Spinal cord (tissue), 10 donors: Measurements from ENCODE around the gene COG4. TPM values are rescaled to one million over a fixed set of nuclear protein-coding genes. Genes with fewer than 3 reads are reported as not detected.

Source experiments
- DNase-seq, 6 donors: peaks; one replicate each; pipeline versions ENCODE4 v3.0.0 to v3.0.0-alpha.2; 2013 to 2015; ENCODE audit warnings: low spot score in 6 of 6, low read depth in 4 of 6
- H3K27ac ChIP-seq: one replicate; pipeline ENCODE4 v1.5.1; 2013; ENCODE audit warnings: low read depth, low read length, control low read depth
- H3K27me3 ChIP-seq: one replicate; pipeline ENCODE4 v1.6.1; 2013; ENCODE audit warnings: low read length; ENCODE audit not compliant: control insufficient read depth, insufficient read depth
- H3K36me3 ChIP-seq: one replicate; pipeline ENCODE4 v1.6.1; 2013; ENCODE audit warnings: low read length; ENCODE audit not compliant: control insufficient read depth, insufficient read depth
- H3K4me1 ChIP-seq: one replicate; pipeline ENCODE4 v1.6.1; 2013; ENCODE audit warnings: low read length; ENCODE audit not compliant: control insufficient read depth, insufficient read depth
- H3K4me3 ChIP-seq: one replicate; pipeline ENCODE4 v1.5.1; 2013; ENCODE audit warnings: low read depth, low read length, control low read depth
- H3K9me3 ChIP-seq: one replicate; pipeline ENCODE4 v1.6.1; 2013; ENCODE audit warnings: low read length; ENCODE audit not compliant: control insufficient read depth, insufficient read depth
- whole genome bisulfite sequencing: methylation state at CpG from one replicate; pipeline ENCODE4 v1.1.5; 2013; ENCODE audit warnings: missing lambda C conversion rate; ENCODE audit not compliant: insufficient coverage; 5-methylcytosine and 5-hydroxymethylcytosine counted together
- polyA plus RNA-seq, 2 donors: library from polyadenylated mRNA; unstranded; fragments of 120-200 nt; gene quantifications; one replicate each; pipeline ENCODE4 v1.2.1, GENCODE V29; 2013; ENCODE audit not compliant: insufficient read length in 2 of 2
- total RNA-seq, 2 donors: library from RNA; depleted of rRNA in 1 of 2; stranded (reverse); fragments of 120-200 nt in 1 of 2; fragments of >200 nt in 1 of 2; gene quantifications; one replicate each; pipeline versions ENCODE4 v1.2.3 to v1.2.4, GENCODE V29; 2013 to 2014
- donor health status: healthy.

Gene COG4
- total and polyA plus RNA-seq, 4 donors, result 34.6 to 76.1 (median 69.3) TPM

DNA sequence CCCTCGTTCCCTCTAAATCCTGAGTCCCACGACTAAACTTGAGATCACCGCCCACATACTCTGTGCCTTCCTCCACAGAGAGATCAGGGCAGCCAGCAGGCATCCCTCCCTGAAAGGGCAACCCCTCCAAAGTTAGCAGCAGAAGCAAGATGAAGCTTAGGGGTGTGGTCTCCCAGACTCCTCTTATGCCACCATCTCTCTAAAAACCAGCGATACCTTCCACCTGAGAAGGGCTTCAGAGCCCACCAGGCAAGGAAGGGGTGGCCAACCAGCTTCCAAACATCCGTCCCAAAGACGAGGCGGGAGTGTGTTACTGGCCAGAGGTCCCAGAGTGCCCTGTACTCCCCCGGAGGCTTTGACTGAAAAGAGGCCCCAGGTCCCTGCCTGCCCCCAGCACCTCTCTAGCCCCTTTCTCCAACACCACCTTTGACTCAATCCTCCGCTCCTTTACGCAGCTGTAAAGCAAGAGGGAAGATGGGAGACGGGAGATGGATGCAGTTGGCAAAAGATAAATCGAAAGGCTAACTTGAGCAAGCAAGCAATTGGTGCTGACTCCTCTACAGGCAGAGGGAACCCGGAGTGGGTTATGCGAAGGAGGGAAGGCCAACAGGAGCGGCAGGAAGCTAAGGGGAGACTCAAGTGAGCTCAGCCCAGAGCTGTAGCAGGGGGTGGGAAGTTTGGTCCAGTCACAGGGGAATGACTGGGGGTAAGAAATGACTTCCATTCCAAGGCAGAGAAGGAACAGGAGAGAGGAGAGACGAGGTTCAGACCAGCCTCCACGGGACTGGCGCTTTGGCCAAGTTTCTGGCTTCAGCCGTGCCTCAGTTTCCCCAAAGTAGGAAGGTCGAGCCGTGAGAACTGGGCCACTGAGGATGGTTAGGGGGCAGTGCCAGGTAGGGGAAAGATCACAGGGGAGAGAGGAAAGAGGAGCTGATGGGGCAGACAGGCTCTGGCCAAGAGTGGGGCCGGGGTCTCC, 85.5 kb downstream of the COG4 start:
- 4% methylated on average over 19 of the region's 22 CpGs for WGBS

DNA sequence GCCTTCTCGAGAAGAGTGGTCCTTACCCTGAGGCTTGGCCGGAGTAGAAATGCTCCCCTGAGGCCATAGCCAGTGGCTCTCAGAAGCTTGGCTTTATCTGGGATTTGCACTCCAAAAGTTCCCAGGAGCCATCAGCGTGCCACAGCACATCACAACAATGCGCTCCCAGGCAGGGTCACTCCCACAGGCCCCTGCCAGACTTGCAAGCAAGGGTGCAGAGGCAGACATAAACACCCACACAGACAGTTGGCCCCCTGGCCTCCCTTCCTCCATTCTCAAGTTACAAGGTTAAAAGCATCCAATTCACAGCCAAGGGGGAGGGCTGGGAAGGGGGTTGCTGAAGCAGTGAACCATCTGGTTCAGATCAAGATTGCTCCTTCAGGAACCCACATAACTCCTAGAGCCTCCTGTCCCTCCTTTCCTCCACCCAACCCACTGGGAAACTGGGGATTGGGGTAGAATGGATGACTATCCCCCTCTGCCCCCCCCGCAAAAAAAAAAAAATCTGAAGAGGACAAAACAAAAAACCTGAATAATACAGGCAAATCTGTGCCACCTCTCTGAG, 86.3 kb downstream of the COG4 start:
- Histone ChIP-seq H3K27ac (peak overlapping the region; percentile 78), H3K4me1 (peaks cover 45% of the 10 kb centered on the region), H3K9me3 (no peaks in the 10 kb centered on the region), H3K36me3 (peaks cover 20% of the 10 kb centered on the region), H3K27me3 (no peaks in the 10 kb centered on the region), H3K4me3 (peak overlapping the region; percentile 80)
- peak in 1 of 6 donors; percentile 55 for DNase-seq
- WGBS, result 23% methylated on average over 4 of the region's 5 CpGs

More for the DNA sequence above, 85.5 kb downstream of the COG4 start:
- H3K27me3 ChIP-seq, result no peaks in the 10 kb centered on the region
- peaks cover 41% of the 10 kb centered on the region for H3K4me1 ChIP-seq
- H3K27ac ChIP-seq, result peak overlapping the region; percentile 78
- DNase-seq, result peak in 2 of 6 donors; percentile 47 to 55
- H3K4me3 ChIP-seq, result peak overlapping the region; percentile 80
- H3K9me3 ChIP-seq, result no peaks in the 10 kb centered on the region
- H3K36me3 ChIP-seq, result peaks cover 18% of the 10 kb centered on the region

GRCh38 chr16:70434484-70435260, 88.7 kb downstream of the COG4 start:
- no peak for DNase-seq
- no peaks in the 10 kb centered on the region for H3K27me3 ChIP-seq
- WGBS, result 92% methylated on average over 3 of the region's 6 CpGs
- no peaks in the 10 kb centered on the region for H3K9me3 ChIP-seq
- H3K4me3 ChIP-seq, result no peak overlapping the region
- H3K4me1 ChIP-seq, result peaks cover 57% of the 10 kb centered on the region
- peaks cover 20% of the 10 kb centered on the region for H3K36me3 ChIP-seq
- H3K27ac ChIP-seq, result no peak overlapping the region

GRCh38 chr16:70433458-70434103, 89.8 kb downstream of the COG4 start:
- no peak for DNase-seq
- H3K36me3 ChIP-seq, result peaks cover 17% of the 10 kb centered on the region
- no peaks in the 10 kb centered on the region for H3K9me3 ChIP-seq
- H3K4me1 ChIP-seq, result peaks cover 60% of the 10 kb centered on the region
- H3K4me3 ChIP-seq, result no peak overlapping the region
- WGBS, result 57% methylated on average over 4 of the region's 5 CpGs
- H3K27ac ChIP-seq, result no peak overlapping the region
- H3K27me3 ChIP-seq, result no peaks in the 10 kb centered on the region

DNA sequence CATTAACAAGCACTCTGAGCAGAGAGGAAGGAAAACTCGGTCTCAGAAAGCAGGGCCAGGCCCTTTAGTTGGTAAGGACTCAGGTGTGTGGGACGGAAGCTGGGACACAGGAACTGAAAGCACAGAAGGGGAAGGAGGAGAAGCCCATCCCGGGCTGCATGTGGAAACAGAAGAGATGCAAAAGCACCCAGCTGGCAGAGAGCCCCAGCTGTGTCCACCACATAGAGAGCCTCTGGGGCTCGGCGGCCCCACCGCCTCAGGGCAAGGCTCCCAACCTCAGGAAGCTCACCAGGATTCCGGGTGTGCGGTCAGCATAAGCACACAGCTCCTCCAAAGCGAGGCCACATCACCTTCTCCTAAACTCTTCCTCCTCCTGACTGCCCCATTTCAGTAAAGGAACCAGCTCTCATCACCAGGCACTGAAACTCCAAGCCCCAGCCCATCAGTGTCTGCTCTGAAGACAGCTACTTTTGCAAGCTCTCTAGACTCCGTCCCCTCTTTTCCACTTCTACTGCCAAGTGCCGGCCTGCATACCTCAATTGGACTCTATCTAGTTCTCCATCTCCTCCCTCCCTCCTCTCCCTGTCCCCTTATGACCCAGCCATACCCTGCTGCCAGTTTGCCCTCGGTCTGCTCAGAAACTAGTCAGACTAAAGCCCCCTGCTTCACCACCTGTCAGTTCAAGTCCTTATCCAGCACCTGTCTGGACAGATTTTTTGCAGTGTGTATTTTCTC, 90.5 kb downstream of the COG4 start:
- H3K36me3 ChIP-seq, result peaks cover 17% of the 10 kb centered on the region
- peaks cover 61% of the 10 kb centered on the region for H3K4me1 ChIP-seq
- no peaks in the 10 kb centered on the region for H3K9me3 ChIP-seq
- H3K27ac ChIP-seq, result no peak overlapping the region
- no peaks in the 10 kb centered on the region for H3K27me3 ChIP-seq
- WGBS, result 58% methylated on average over 11 of the region's 12 CpGs
- no peak overlapping the region for H3K4me3 ChIP-seq
- no peak for DNase-seq

- Histone ChIP-seq H3K4me3 (no peak overlapping the region), H3K9me3 (no peaks in the 10 kb centered on the region), H3K27ac (no peak overlapping the region), H3K27me3 (no peaks in the 10 kb centered on the region), H3K4me1 (peaks cover 58% of the 10 kb centered on the region), H3K36me3 (peaks cover 17% of the 10 kb centered on the region)
- no peak for DNase-seq
- WGBS, result no CpG with 5 or more reads among the region's 3 CpGs
Measured at GRCh38 chr16:70432356-70432722, 91.0 kb downstream of the COG4 start.

- H3K36me3 ChIP-seq, result peaks cover 19% of the 10 kb centered on the region
- H3K27me3 ChIP-seq, result no peaks in the 10 kb centered on the region
- no peak for DNase-seq
- H3K9me3 ChIP-seq, result no peaks in the 10 kb centered on the region
- no peak overlapping the region for H3K4me3 ChIP-seq
- peak overlapping the region; percentile 64 for H3K27ac ChIP-seq
- H3K4me1 ChIP-seq, result peaks cover 51% of the 10 kb centered on the region
- WGBS, result 54% methylated on average over 4 of the region's 11 CpGs
Measured at GRCh38 chr16:70430667-70431536, 92.5 kb downstream of the COG4 start.
